GM21723 (cell line): ENCODE data around the gene ERN2.

Experiments
- ATAC-seq: cut with Tn5 transposase; IDR thresholded peaks from one replicate; pipeline ENCODE4 v1.9.1; 2021; ENCODE audit warnings: mild to moderate bottlenecking, moderate library complexity; ENCODE audit not compliant: unreplicated experiment

Gene ERN2

GRCh38 chr16:23689442-23690187, 23.4 kb downstream of the ERN2 start:
- no peak for ATAC-seq

DNA sequence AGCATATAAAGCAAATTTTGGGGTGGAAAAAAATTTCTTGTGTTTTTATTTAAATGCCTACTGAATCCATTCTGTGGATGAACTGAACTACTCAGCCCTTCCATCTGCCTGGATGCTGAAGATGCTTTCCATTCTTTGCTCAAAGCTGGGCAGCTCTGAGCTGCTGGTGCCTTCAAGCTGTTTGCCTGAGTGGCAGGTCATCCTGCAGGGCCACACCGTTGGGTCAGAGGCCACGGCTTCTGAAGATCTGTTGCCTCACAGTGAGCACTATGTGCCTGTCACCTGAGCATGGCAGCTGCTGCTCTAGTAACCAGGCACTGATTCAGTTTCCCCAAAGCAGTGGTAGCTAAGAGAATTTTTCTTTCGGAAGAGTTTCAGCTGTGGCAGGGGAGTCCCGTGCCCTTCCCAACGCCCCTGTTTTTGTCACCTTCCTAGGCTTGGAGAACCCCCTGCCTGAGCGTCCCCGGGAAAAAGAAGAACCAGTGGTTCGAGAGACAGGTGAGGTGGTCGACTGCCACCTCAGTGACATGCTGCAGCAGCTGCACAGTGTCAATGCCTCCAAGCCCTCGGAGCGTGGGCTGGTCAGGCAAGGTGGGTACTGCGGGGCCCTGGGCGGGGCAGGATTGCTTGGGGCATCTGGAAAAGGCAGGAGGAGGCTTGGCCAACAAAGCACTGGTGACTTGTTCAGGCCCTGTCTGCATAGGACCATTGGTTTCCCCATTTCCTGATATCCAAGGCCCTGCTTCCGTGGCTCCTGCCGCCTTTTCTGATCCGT, 25.8 kb downstream of the ERN2 start:
- ATAC-seq: no peak

GRCh38 chr16:23683487-23683886, 29.5 kb downstream of the ERN2 start:
- ATAC-seq: no peak

GRCh38 chr16:23682181-23682580, 30.8 kb downstream of the ERN2 start:
- no peak for ATAC-seq

DNA sequence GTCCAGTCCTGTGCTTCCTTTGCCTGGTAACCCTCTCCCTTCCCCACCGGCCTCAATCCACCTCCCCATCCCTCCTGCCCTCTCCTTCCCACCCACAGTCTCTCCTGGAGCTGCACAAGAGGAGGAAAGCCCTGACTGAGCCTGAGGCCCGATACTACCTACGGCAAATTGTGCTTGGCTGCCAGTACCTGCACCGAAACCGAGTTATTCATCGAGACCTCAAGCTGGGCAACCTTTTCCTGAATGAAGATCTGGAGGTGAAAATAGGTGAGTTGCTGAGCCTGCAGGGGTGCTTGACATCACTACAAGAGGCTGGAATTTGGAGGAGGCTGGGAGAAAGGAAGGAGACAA, 33.1 kb downstream of the ERN2 start:
- no peak for ATAC-seq

DNA sequence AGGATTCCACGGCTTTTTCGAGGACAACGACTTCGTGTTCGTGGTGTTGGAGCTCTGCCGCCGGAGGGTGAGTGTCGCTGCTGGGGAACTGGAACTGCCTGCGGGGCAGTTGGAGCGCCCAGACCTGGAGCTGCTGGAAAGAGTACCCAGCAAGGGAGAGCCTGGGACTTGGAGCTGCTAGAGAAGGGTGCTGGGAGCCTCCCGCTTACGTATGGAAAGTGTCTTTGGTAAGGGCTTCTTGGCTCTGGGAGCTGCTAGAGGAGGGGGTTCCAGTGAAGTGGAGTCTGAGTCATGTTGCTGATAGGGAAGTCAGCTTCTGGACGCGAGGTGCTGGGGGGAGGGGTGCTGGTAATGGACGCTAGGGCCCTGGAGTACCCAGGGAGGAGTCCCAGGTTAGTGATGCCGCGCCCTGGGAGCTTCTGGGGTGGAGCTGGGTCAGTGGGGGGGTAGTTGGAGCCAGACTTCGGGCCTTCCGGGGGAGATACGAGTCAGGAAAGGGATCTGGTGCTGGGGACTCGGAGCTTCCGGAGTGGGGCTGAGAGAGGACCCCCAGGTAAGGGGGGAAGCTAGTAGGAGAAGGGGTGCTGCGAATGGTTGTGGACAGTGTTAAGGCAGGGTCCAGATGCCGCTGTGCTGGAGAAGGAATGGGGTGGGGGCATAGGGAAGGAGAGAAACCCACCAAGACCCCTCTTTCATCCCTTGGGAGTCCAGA, 33.6 kb downstream of the ERN2 start:
- no peak for ATAC-seq

GRCh38 chr16:23678430-23679273, 34.4 kb downstream of the ERN2 start, which contains the start of gene PLK1:
PLK1 (plus strand) TSS chr16:23678889; CDS start chr16:23678933, 44 bp downstream.
- peak; percentile 87 for ATAC-seq

DNA sequence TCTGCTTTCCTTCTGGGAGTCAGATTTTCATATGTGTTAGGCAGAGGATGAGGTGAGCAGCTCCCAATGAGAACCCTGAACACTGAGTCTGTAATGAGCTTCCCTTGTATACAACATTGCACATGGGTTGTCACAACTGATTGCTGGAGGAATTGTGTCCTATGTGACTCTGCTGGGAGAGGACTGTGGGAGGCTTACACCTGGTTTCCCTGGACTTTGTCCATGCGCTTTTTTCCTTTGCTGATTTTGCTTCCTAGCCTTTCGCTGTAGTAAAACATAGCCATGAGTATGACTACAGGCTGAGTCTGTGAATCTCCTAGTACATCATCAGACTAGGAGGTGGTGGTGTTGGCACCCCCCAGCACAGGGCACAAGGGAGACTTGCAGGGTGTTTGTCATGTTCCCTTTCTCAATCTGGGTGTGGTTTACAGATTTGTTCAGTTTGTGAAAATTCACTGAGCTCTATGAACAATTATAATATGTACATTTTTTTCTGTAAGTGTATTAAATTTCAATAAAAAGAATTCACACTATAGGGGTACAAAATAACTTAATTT, 36.0 kb downstream of the ERN2 start:
- ATAC-seq: no peak

DNA sequence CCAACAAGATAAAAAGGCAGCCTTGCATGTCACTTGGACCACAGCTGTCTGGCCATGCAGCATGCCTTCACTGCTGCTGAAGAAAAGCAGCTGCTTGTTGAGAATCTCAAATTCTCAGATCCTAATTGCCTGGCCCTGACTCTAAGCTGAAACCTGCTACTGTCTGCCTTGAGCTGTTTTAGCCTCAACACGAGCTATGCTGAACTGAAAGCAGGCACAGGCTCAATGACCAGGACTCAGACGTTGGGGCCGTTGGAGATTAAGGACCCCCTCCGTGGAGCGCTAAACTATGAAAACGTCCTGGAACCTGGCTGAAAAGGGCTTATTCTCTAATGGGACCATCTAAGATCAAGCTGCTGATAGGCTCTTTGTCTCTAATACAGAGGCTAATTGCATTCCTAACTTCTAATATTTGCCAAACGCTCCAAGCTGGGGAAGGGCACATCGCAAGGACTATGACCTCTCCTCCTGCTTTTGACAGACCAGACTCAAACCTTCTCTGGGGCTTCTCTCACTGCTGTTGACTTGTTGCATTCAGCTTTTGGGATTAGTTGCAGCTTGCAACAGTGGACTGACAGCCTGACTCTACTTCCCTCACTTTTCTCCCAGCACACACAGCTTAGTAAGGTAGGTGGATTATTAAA, 38.9 kb downstream of the ERN2 start:
- ATAC-seq: no peak

DNA sequence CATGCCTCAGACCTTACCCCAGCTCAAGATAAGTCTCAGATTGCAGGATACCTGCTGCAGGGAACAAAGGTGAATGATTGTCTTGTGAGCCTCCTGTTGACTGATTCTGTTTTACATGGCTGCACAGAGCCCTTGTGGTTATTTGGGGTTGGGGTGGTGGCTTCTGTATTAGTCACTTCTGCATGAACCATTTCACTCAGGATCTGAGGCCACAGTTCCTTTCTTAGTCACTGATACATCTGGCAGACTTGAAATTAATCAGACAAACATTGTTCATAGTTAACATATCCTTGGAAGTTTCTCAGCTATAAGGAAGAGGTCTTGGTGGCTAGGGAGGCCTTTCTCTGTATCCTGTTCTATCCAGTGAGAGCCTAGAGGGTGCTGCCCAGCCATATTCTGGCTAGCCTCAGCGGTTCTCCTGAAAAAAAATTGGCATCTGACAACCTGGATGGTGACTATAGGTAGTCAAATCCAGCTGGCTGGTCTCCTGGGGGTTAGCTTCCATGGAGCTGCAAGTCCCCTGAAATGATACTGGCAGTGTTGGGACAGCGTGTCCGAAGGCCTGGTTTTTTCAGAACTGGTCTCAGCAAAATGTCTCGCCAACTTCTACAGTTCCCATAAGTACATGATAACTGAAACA, 42.8 kb downstream of the ERN2 start:
- peak; percentile 93 for ATAC-seq

DNA sequence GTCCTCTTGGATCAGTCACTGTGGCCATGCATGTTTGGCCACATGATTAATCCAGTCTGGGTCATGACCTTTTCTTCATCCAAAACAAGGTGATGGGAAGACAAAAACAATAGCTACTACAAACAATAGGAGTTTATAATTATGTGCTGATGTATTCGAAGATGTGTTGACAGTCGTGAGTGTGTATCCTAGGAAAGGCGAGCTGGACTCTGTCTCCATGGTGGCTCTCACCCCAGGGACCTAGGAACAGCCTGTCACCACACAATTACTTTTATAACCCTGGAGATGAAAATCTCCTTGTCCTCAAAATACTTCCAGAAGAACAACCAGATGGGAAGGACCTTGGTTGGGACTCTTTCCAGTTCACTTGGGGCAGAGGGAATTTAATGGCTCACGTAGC, 44.1 kb downstream of the ERN2 start:
- ATAC-seq: no peak

DNA sequence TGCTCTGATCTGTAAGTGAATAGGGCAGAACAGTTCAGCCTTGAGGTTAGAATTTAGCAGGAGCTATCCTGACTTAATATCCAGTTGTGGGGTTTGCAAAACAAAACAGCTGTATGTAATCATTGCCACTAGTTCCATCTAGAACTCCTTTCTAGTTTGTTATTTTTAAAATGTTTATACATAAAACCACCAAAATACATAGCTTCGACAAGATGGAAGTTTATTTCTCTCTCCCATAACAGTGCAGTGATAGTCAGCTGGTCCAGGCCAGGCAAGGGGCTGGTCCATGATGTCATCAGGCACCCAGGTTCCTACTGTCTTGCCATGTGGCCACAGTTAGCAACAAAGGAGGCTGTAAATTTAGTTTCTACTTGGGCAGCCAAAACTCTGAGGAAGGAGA, 44.8 kb downstream of the ERN2 start:
- ATAC-seq: no peak

- no peak for ATAC-seq
Measured at GRCh38 chr16:23667355-23667659, 45.7 kb downstream of the ERN2 start.

- ATAC-seq: no peak
Measured at GRCh38 chr16:23666571-23667354, 46.3 kb downstream of the ERN2 start.

DNA sequence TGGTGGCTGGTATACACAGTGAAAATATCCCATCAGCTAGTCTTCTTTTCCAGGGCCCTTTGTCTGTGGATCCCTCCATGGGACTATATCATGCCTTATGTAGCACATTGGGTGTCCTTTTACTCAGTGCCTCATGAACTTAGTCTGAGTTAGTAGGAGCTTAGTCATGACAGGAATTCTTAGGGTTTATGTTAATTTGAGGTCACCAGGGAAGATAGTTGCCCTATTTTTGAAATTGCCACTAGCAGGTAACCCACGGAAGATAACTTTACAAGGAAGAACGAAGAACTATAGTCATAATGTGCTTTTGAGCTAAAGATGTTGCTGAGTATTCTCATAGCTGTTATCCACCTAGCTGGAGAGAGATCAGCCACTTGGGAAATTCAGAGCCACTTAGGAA, 49.1 kb downstream of the ERN2 start:
- no peak for ATAC-seq

GRCh38 chr16:23651943-23652468, 61.0 kb downstream of the ERN2 start:
- no peak for ATAC-seq

DNA sequence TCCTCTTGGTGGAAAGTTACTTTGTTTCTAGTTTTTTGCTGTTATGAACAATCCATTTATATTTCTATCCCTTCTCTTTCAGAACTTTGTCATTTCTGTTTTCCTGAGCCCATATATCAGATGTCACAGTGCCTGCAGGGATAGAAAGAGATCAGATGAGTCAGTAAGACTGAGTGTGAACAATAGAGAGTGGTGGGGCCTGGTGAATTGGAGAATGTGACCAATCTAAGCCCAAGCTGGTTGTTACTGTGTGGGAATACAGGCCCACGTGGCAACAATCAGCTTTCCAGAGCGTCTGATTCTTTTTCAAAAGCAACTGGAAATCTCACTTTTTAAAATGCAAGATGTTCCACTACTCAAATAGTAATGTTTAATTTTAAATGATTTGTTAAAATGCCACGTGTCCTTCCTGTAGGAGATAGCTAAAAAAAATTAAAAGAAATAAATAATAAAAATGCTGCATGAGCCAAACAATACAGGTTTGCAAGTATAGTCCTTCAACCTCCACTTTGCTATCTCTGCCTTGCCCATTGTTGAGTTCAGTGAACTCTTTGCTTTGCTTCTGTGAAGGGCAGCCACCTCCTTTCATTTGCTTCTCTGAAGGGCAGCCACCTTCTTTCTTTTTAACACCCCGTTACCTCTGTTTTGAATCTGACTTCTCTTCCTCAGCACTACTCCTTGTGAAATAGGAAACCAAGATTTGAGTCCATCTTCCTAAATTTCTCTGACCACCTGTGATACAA, 62.2 kb downstream of the ERN2 start:
- no peak for ATAC-seq

GRCh38 chr16:23642246-23642774, 70.7 kb downstream of the ERN2 start:
- no peak for ATAC-seq
